ENCODE measurements around the gene AKT3. TPM values are rescaled to one million over a fixed set of nuclear protein-coding genes. Genes with fewer than 3 reads are reported as not detected.

AKT3 gene
- total RNA-seq, 1 experiment from 2014 or later: 8.0 TPM

DNA sequence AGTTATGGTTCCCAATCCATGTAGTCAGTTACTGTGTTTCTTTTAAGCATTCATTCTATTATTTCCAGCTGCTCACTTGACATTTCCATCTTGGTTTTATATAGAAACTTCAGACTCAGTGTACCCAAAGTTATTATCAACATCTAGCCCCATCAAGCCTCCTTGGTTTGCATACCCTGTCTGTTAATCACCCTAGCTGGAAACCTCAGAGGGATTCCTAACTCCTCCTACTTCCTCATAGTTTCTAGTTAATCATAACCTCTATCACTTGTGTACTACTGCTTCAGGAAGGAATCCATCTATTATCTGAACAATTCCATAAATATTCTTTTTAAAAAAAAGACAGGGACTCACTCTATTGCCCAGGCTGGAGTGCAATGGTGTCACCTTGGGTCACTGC is 300.9 kb downstream of the AKT3 start:
- DNase-seq: no peak
- Histone ChIP-seq H3K27me3 (no peaks in the 10 kb centered on the region), H3K9me3 (no peaks in the 10 kb centered on the region), H3K36me3 (no peaks in the 10 kb centered on the region; the same call in 1 of the 2 replicates), H3K4me3 (no peak overlapping the region)

DNA sequence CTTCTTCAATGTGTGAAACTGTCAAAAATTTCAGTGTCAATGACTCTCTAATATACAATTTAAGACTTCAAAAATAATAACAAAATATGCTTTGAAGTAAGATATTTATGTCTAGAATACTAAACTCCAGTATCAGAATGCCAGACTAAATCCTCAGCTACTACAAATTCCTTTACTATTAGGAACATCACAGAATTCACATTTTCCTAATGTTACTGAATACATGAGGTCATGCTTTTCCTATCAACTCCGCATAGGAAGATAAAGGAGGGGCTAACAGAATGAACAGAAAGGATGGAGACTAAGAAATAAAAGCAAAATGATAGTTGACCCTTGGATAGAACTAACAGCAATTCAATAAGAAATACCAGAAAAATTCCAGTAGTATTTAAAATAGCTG is 301.5 kb downstream of the AKT3 start:
- Histone ChIP-seq H3K27me3 (no peaks in the 10 kb centered on the region), H3K4me3 (no peak overlapping the region), H3K36me3 (no peaks in the 10 kb centered on the region; the same call in 1 of the 2 replicates), H3K9me3 (no peaks in the 10 kb centered on the region)
- DNase-seq: no peak

DNA sequence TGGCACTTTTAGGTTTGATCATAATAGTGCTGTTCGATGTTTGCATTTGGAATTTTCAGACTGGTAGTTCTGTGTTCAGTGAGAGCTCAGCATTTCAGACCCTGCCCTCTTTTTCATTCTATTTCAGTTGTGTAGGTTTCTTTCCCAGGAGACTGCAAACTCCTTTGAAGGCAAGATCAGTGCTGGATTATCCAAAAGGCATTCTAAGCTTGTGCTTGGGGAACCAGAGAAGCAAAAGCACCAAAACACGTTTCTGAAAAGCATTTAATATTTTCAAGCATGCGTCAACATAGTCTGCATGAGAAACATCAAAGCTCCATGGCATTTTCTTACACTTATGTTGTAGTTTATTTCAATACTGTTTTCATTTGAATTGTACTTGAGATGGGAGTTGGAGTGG is 302.2 kb downstream of the AKT3 start:
- DNase-seq: no peak
- Histone ChIP-seq H3K36me3 (no peaks in the 10 kb centered on the region; the same call in 1 of the 2 replicates), H3K9me3 (no peaks in the 10 kb centered on the region), H3K27me3 (no peaks in the 10 kb centered on the region), H3K4me3 (no peak overlapping the region)

DNA sequence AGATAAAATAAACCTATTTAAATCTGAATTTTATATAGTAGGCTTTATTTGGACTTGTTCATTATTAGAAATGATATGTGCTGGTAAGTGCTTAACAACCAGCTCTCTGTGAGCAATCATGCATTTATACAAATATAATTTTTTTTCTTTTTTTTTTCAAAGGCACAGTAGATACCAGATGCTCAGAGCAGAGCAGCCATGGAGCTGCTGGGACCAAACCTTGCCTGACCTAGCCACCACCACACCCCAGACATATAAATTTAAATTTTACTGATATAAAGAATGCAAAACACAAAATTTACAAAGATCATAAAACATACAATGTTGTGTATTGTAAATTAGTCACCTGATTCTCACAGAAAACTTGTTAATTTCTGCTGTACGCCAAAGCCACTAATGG is 303.6 kb downstream of the AKT3 start:
- no peak overlapping the region for H3K4me3 ChIP-seq
- DNase-seq: no peak
- no peaks in the 10 kb centered on the region for H3K27me3 ChIP-seq
- no peaks in the 10 kb centered on the region; the same call in 1 of the 2 replicates for H3K36me3 ChIP-seq
- no peaks in the 10 kb centered on the region for H3K9me3 ChIP-seq

DNA sequence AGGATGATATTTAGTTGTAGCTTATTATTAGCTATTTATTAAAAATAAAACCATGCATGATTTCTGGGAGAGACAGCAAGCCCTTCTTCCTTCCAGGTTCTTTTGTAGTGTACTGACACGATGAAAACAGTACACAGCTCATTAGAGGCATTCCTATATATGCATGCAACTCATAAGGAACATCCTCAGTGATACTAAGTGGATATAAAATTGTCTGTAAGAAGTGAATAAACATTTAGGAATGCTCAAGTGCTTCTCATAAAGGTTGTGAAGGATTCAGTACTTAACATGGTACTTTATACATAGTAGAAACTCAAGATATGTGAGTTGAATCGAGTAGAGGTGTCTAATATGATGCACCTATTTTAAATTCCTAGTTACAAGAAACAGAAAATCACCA is 306.5 kb downstream of the AKT3 start:
- H3K27me3 ChIP-seq: no peaks in the 10 kb centered on the region
- H3K9me3 ChIP-seq: no peaks in the 10 kb centered on the region
- no peak overlapping the region for H3K4me3 ChIP-seq
- no peaks in the 10 kb centered on the region; the same call in 1 of the 2 replicates for H3K36me3 ChIP-seq
- no peak for DNase-seq

DNA sequence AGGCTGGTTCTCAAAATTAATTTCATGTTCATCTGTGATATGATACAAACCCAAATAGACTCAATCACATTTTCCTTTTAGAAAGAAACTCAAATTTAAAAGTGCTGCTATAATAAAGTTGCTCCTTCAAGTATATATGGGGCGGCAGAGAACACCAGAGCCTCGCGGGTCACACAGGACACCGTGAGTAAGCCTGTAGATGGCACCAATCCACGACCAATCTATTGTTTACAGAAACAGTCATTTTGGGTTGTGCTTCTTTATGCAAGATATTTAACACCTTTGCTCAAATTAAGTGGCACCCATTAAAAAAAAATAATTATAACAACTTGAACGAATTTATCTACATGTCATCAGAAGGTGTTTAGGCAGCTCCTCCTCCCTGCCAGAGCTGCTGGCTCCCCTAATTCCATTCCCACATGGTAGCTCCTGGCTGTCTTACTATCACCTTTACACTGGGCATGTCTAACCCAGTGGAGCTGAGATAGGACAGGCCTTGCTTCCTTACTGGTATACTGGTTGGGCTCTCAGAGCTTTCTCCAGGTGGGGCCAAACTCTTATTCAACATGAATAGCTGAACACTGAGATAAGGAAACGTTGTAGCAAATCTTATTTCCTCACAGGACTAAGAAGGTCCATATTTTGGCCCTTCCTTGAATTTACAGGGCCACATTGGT is 307.2 kb downstream of the AKT3 start:
- Histone ChIP-seq H3K27me3 (no peaks in the 10 kb centered on the region), H3K9me3 (no peaks in the 10 kb centered on the region), H3K36me3 (no peaks in the 10 kb centered on the region; the same call in 1 of the 2 replicates), H3K4me3 (no peak overlapping the region)
- DNase-seq: no peak

DNA sequence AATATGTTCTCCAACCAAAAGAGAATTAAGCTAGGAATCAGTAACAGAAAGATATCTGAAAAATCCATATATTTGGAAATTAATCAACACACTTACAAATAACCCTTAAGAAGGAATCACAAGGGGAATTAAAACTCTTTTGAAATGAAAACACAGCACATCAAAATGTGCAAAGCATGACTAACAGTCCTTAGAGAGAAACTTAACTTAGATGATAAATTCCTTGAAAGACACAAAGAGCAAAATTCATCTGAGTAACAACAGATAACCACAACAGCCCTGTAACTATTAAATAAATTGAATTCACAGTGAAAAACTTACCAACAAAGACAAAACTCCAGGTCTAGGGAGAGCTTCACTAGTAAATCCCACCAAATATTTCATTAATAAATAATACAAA is 310.4 kb downstream of the AKT3 start:
- Histone ChIP-seq H3K36me3 (no peaks in the 10 kb centered on the region), H3K9me3 (no peaks in the 10 kb centered on the region), H3K27me3 (no peaks in the 10 kb centered on the region), H3K4me3 (no peak overlapping the region)
- no peak for DNase-seq

DNA sequence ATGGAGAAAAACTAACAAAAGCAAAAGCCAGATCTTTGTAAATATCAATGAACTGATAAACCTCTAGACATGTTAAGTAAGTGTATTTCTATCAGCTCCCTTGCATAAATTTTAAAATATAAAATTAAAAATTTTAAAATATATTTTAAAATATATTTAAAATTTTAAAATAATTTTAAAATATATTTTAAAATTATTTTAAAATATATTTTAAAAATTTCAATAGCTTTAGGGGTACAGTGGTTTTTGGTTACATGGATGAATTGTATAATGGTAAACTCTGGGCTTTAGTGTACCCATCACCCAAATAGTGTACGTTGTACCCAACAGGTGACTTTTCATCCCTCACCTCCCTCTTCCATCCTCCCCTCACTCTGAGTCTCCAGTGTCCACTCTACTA is 315.0 kb downstream of the AKT3 start:
- Histone ChIP-seq H3K27me3 (no peaks in the 10 kb centered on the region), H3K4me3 (no peak overlapping the region), H3K9me3 (no peaks in the 10 kb centered on the region), H3K36me3 (no peaks in the 10 kb centered on the region)
- DNase-seq: no peak

DNA sequence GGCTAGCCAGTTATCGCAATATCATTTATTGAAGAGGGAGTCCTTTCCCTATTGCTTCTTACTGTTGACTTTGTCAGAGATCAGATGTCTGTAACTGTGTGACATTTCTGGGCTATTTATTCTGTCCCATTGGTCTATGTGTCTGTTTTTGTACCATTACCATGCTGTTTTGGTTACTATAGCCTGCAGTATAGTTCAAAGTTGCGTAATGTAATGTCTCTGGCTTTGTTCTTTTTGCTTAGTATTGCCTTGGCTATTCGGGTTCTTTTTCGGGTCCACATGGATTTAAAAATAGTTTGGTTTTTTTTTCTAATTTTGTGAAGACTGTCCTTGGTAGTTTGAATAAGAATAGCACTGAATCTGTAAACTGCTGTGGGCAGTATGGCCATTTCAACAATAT is 320.5 kb downstream of the AKT3 start:
- Histone ChIP-seq H3K36me3 (no peaks in the 10 kb centered on the region), H3K4me3 (no peak overlapping the region), H3K9me3 (no peaks in the 10 kb centered on the region), H3K27me3 (no peaks in the 10 kb centered on the region)
- DNase-seq: no peak

DNA sequence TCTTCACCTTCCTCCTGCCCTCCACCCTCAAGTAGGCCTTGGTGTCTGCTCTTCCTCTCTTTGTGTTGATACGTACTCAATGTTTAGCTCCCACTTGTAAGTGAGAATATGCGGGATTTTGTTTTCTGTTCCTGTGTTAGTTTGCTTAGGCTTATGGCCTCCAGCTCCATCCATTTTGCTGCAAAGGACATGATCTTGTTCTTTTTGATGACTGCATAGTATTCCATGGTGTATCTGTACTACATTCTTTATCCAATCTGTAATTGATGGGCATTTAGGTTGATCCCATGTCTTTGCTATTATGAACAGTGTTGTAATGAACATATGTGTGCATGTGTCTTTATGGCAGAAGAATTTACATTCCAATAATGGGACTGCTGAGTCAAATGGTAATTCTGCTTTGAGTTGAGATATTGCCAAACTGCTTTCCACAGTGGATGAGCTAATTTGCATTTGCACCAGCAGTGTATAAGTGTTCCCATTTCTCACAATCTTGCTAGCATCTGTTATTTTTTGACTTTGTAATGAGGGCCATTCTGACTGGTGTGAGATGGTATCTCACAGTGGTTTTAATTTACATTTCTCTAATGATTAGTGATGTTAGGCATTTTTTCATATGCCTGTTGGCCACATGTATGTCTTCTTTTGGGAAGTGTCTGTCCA is 321.5 kb downstream of the AKT3 start:
- DNase-seq: no peak
- Histone ChIP-seq H3K9me3 (no peaks in the 10 kb centered on the region), H3K36me3 (no peaks in the 10 kb centered on the region), H3K27me3 (no peaks in the 10 kb centered on the region), H3K4me3 (no peak overlapping the region)

DNA sequence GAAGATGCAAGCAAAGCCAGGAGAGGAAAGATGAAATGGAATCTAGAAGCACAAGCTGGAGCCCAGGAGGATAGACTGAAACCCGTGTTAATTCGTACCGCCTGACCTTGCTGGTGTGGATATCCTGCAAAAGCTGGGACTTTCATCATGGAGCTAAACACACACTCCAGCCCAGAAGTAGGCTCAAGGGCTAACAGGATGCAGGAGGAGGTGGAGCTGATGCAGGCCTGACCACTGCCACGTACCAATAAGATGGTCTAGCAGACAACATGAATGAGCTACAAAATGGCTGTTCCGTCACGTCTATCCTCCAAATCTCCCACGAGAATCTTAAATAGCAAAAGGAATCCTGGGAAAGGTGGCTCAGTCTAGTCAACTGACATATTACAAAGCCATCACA is 323.9 kb downstream of the AKT3 start:
- Histone ChIP-seq H3K36me3 (no peaks in the 10 kb centered on the region), H3K27me3 (no peaks in the 10 kb centered on the region), H3K4me3 (no peak overlapping the region), H3K9me3 (no peaks in the 10 kb centered on the region)
- no peak for DNase-seq

DNA sequence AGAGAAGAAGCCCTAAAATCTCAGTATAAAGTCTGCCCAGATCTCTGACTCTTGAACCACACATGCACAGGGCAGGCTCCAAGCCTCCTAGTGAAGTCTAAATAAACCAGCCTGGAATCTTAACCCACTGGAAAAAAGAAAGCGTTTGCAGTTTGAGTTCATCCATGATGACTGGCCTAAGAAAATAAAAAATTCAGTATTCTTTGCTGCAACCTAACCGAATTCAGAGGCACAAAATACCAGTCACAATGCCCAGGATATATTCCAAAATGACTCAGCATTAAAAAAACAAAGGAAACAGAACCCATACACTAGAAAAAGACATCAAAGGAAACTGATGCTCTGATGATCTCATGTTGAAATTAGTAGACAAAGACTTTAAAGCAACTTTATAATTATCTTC is 325.0 kb downstream of the AKT3 start:
- peak; percentile 43 for DNase-seq
- H3K36me3 ChIP-seq: no peaks in the 10 kb centered on the region
- H3K9me3 ChIP-seq: no peaks in the 10 kb centered on the region
- no peaks in the 10 kb centered on the region for H3K27me3 ChIP-seq
- H3K4me3 ChIP-seq: no peak overlapping the region

DNA sequence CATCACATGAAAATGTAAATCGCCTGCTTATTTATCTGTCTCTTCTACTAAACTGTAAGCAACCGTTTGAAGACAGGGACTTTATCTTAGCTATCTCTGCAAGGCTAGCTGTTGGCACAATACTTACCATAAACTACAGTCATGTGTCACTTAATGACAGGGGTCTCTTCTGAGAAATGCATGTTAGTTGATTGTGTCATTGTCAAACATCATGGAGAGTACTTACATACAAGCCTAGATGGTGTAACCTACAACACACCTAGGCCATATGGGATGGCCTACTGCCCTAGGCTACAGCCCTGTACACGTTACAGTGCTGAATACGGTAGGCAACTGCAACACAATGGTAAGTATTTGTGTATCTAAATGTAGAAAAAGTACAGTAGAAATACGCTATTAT is 326.3 kb downstream of the AKT3 start:
- no peak for DNase-seq
- H3K27me3 ChIP-seq: no peaks in the 10 kb centered on the region
- no peaks in the 10 kb centered on the region for H3K36me3 ChIP-seq
- H3K9me3 ChIP-seq: no peaks in the 10 kb centered on the region
- H3K4me3 ChIP-seq: no peak overlapping the region

DNA sequence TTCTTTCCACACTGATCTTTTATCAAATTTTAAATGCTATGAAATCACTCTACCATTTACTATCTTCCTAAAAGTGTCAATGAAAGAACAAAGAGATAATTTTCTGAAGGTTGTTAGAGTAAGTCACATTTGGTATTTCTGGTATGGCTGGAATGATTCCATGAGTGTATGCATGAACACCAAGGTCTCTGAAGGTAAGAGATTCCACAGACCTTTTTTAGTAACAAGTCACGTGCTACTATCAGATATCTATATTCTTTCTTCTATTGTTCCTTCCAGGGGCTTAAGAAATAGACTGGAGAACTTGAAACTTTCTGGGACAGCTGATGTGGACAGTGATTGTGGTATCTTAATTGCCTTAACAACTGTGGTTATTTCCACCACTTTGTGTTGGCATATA is 329.2 kb downstream of the AKT3 start:
- DNase-seq: no peak
- H3K4me3 ChIP-seq: no peak overlapping the region
- no peaks in the 10 kb centered on the region for H3K36me3 ChIP-seq
- H3K9me3 ChIP-seq: peaks cover 11% of the 10 kb centered on the region
- no peaks in the 10 kb centered on the region for H3K27me3 ChIP-seq

DNA sequence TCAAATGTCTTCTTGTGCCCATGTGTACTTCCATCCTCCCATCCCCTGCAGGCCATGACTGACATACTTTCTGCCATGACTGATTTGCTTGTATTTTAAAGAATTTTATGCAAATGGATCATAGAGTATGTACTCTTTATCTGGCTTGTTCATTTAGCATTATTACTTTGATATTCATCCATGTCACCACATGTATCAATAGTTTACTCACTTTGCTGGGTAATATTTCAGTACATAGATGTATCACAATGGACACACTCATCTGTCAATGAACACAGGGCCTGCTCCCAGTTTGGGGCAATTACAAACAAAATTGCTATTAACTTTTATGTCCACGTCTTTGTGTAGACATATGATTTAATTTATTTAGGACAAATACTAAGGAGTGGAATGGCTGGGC is 335.1 kb downstream of the AKT3 start:
- no peak overlapping the region for H3K4me3 ChIP-seq
- H3K27me3 ChIP-seq: no peaks in the 10 kb centered on the region
- peaks cover 11% of the 10 kb centered on the region for H3K9me3 ChIP-seq
- no peak for DNase-seq
- no peaks in the 10 kb centered on the region for H3K36me3 ChIP-seq

DNA sequence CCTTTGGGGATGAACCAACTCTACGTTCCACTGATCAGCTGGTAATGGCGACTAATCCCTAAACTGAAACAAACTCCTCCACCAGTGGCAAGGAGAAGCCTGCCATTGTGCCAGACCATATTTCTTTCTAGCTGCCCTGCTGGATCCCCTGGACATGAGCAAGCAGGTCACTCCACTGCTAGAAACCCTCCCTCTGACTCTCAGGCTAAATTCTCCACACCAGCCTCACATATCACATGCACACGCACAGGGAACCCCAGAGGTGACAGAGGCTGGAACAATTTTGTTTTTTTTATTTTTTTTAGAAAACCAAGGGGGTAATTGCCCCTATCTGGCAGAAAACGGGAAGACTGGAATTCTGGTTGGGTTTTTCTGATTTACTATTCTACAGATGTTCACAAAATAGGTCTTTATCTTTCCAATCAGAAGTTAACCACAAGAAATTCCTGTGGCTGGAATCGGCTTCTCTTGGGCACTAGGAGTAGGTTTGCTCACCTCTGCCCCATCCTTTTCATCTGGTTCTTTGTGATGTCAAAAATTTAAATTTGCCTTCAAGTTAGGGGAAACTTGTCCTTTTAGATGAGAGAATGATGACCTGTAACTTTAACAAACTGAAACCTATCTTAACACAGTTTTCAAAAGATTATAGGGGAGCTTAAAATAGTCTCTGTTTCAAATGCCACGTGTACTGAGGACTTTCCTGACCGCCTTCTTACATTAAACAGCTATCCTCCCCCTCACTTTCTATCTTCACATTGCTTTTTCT is 336.1 kb downstream of the AKT3 start:
- no peak for DNase-seq
- Histone ChIP-seq H3K9me3 (peaks cover 11% of the 10 kb centered on the region), H3K36me3 (no peaks in the 10 kb centered on the region), H3K4me3 (no peak overlapping the region), H3K27me3 (no peaks in the 10 kb centered on the region)

DNA sequence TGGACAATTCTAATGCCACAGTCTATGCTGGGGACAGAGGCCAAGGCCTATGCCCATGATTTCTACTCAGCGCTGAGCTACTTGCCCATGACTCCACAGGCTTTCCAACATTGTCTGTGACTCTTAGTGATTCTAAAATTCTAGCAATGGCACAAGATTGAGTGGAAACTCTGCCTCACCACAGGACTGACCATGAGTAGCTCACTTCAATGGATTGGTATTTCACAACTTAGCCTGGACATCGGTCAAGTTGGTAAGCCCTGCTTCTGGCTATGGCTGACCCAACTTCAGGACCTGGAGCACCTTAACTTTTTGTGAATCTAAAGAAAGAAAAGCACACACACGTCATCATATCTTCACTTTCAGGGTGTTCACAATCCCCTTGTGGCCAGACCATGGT is 339.1 kb downstream of the AKT3 start:
- Histone ChIP-seq H3K9me3 (no peaks in the 10 kb centered on the region), H3K27me3 (no peaks in the 10 kb centered on the region), H3K36me3 (no peaks in the 10 kb centered on the region), H3K4me3 (no peak overlapping the region)
- no peak for DNase-seq

DNA sequence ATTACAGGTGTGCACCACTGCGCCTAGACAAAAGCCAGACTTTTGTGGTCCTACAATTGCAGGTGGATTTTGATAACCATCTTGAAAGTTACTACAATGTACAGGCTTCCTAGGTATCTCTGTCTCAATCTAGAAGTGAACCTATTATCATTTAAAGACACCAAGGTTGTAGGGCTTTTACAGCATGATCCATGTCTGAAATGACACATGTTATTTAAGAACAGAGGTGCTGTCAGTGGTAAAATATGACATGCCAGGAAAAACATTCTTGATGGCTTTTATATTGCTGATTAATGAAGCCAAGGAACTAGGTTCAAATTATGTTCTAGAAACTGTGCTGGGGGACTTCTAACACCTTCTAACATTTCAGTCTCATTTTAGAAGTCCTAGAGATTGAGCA is 341.1 kb downstream of the AKT3 start:
- no peaks in the 10 kb centered on the region for H3K9me3 ChIP-seq
- no peaks in the 10 kb centered on the region for H3K27me3 ChIP-seq
- no peak overlapping the region for H3K4me3 ChIP-seq
- no peaks in the 10 kb centered on the region for H3K36me3 ChIP-seq
- DNase-seq: no peak

All from MG63 (cell line).